A549 (cell line): ENCODE measurements around the gene HS3ST5. TPM values are rescaled to one million over a fixed set of nuclear protein-coding genes. Genes with fewer than 3 reads are reported as not detected.

Source experiments
- ATAC-seq, 2 experiments: fragments of 200-7000 bp in 1 of 2; fragments of >200 bp in 1 of 2; cut with Nextera tagmentation in 1 of 2; cut with Tn5 transposase in 1 of 2; 3 replicates each; pipeline versions ENCODE4 v1.8.0 to v1.9.1; 2018 to 2020; ENCODE audit warnings: mild to moderate bottlenecking in 1 of 2, moderate library complexity in 1 of 2
- CTCF ChIA-PET: fragments of 300-600 bp; sonication (Branson Sonifier 250); formaldehyde crosslinking; extraction: SDS; loops from one replicate; lab custom pipeline; 2021; ENCODE audit warnings: antibody characterized with exemption, inconsistent platforms; lab: Yijun Ruan, JAX
- POLR2A ChIA-PET: fragments of 350-600 bp; formaldehyde crosslinking; extraction: SDS; loops from one replicate; lab custom pipeline; 2021; ENCODE audit warnings: antibody characterized with exemption, inconsistent platforms; lab: Yijun Ruan, JAX
- DNase-seq, 2 experiments: peaks; one replicate each; pipeline versions ENCODE4 v3.0.0 to v3.0.0-alpha.2; 2011 to 2016; ENCODE audit warnings: low read depth in 1 of 2, low spot score in 1 of 2
- FAIRE-seq: peaks from 2 replicates; lab custom pipeline; 2011; peaks lifted over from hg19 to GRCh38; lab: Jason Lieb, UNC
- H3K27ac ChIP-seq, 2 experiments: fragments of >200 bp; sonication (Bioruptor Twin); formaldehyde crosslinking; 3 replicates each; pipeline ENCODE4 v1.5.1; 2016 to 2017
- H3K4me1 ChIP-seq: fragments of >200 bp; sonication (Bioruptor Twin); formaldehyde crosslinking; 3 replicates; pipeline ENCODE4 v1.6.1; 2016
- H3K4me2 ChIP-seq: fragments of >200 bp; sonication (Bioruptor Twin); formaldehyde crosslinking; 3 replicates; pipeline ENCODE4 v1.6.1; 2016
- H3K4me3 ChIP-seq: fragments of >200 bp; sonication (Bioruptor Twin); formaldehyde crosslinking; 3 replicates; pipeline ENCODE4 v1.5.1; 2016
- H3K9me3 ChIP-seq: fragments of >200 bp; sonication (Bioruptor Twin); formaldehyde crosslinking; 3 replicates; pipeline ENCODE4 v1.6.1; 2016
- BHLHE40 ChIP-seq: IDR thresholded peaks from 2 replicates; pipeline ENCODE4 v1.6.1; 2012; ENCODE audit warnings: low read depth, low read length, inconsistent platforms
- CBX2 ChIP-seq: fragments of 200-600 bp; sonication (generic); IDR thresholded peaks from 2 replicates; pipeline ENCODE4 v1.6.1; 2016; ENCODE audit warnings: low read depth, mild to moderate bottlenecking, borderline replicate concordance
- CBX8 ChIP-seq: fragments of 200-600 bp; sonication (generic); IDR thresholded peaks from 2 replicates; pipeline ENCODE4 v1.6.1; 2016
- CEBPB ChIP-seq, 2 experiments: fragments of >200 bp in 1 of 2; sonication (Bioruptor Twin) in 1 of 2; formaldehyde crosslinking in 1 of 2; IDR thresholded peaks; 2 replicates each; pipeline ENCODE4 v1.6.1; 2012 to 2016
- CHD4 ChIP-seq: fragments of 200-600 bp; sonication (generic); IDR thresholded peaks from 2 replicates; pipeline ENCODE4 v1.6.1; 2016; ENCODE audit warnings: antibody characterized with exemption, mild to moderate bottlenecking, borderline replicate concordance
- EHF ChIP-seq: fragments of 250-450 bp; sonication (Bioruptor Pico); IDR thresholded peaks from 2 replicates; pipeline ENCODE4 v1.5.0; 2020; ENCODE audit warnings: mild to moderate bottlenecking
- FOSL2 ChIP-seq, 2 experiments: fragments of 450-650 bp in 1 of 2; fragments of >200 bp in 1 of 2; sonication (Bioruptor Twin) in 1 of 2; formaldehyde crosslinking; IDR thresholded peaks; 2 replicates each; pipeline versions ENCODE4 v1.5.0 to v1.6.1; 2016 to 2020; ENCODE audit warnings: mild to moderate bottlenecking in 1 of 2, moderate library complexity in 1 of 2
- HDAC2 ChIP-seq: fragments of 200-600 bp; sonication (generic); IDR thresholded peaks from 2 replicates; pipeline ENCODE4 v1.6.1; 2016
- JUN ChIP-seq, 2 experiments: fragments of >200 bp; sonication (Bioruptor Twin); formaldehyde crosslinking; IDR thresholded peaks; 2 replicates in 1 of 2; 3 replicates in 1 of 2; pipeline ENCODE4 v1.6.1; 2016 to 2017
- JUNB ChIP-seq: fragments of >200 bp; sonication (Bioruptor Twin); formaldehyde crosslinking; IDR thresholded peaks from 2 replicates; pipeline ENCODE4 v1.6.1; 2016
- KDM5A ChIP-seq: fragments of 200-600 bp; sonication (generic); IDR thresholded peaks from 2 replicates; pipeline ENCODE4 v1.6.1; 2016; ENCODE audit warnings: antibody characterized with exemption, mild to moderate bottlenecking
- NFE2L2 ChIP-seq: fragments of 150-350 bp; conservative IDR thresholded peaks from 2 replicates; pipeline ENCODE4 v1.6.1; 2014; ENCODE audit warnings: low read length
- NPAS2 ChIP-seq: fragments of 250-450 bp; sonication (Bioruptor Pico); IDR thresholded peaks from 2 replicates; pipeline ENCODE4 v1.8.0; 2022; ENCODE audit warnings: mild to moderate bottlenecking, moderate library complexity, borderline replicate concordance
- NR3C1 ChIP-seq: fragments of >200 bp; sonication (Bioruptor Twin); formaldehyde crosslinking; IDR thresholded peaks from 3 replicates; pipeline ENCODE4 v1.6.1; 2017
- PBX3 ChIP-seq: IDR thresholded peaks from 2 replicates; pipeline ENCODE4 v1.6.1; 2012
- PHF8 ChIP-seq: fragments of 200-600 bp; sonication (generic); IDR thresholded peaks from 2 replicates; pipeline ENCODE4 v1.6.1; 2016; ENCODE audit warnings: low read depth, mild to moderate bottlenecking, antibody characterized with exemption, moderate library complexity, borderline replicate concordance
- POLR2AphosphoS2 ChIP-seq: conservative IDR thresholded peaks from 2 replicates; pipeline ENCODE4 v1.6.1; 2012; ENCODE audit warnings: low read length, improper control_type of control experiment, inconsistent platforms
- REST ChIP-seq: fragments of 200-600 bp; sonication (generic); IDR thresholded peaks from 2 replicates; pipeline ENCODE4 v1.6.1; 2016; ENCODE audit warnings: antibody characterized with exemption, mild to moderate bottlenecking, moderate library complexity
- RFX5 ChIP-seq: fragments of 450-650 bp; IDR thresholded peaks from 2 replicates; pipeline ENCODE4 v1.7.1; 2014; ENCODE audit warnings: antibody characterized with exemption, mild to moderate bottlenecking, moderate library complexity
- TFCP2L1 ChIP-seq: fragments of 250-450 bp; sonication (Bioruptor Pico); IDR thresholded peaks from 2 replicates; pipeline ENCODE4 v1.5.0; 2021; ENCODE audit warnings: mild to moderate bottlenecking
- TP53 ChIP-seq: fragments of 250-450 bp; sonication (Bioruptor Pico); IDR thresholded peaks from 2 replicates; pipeline ENCODE4 v1.5.0; 2021; ENCODE audit warnings: mild to moderate bottlenecking, moderate library complexity
- USF2 ChIP-seq: fragments of 450-650 bp; IDR thresholded peaks from 2 replicates; pipeline ENCODE4 v1.6.1; 2014; ENCODE audit warnings: antibody characterized with exemption
- ZC3H11A ChIP-seq: fragments of 450-650 bp; IDR thresholded peaks from 2 replicates; pipeline ENCODE4 v1.6.1; 2014; ENCODE audit warnings: antibody characterized with exemption, mild to moderate bottlenecking
- ZFP36 ChIP-seq: fragments of 450-650 bp; IDR thresholded peaks from 2 replicates; pipeline ENCODE4 v1.6.1; 2014; ENCODE audit warnings: borderline replicate concordance; ENCODE audit not compliant: partially characterized antibody
- ZSCAN20 ChIP-seq: fragments of 250-450 bp; sonication (Bioruptor Pico); IDR thresholded peaks from 2 replicates; pipeline ENCODE4 v1.8.0; 2022; ENCODE audit warnings: mild to moderate bottlenecking, moderate library complexity
- WGBS: methylation state at CpG from one replicate; pipeline ENCODE4 v1.1.6; 2017; ENCODE audit errors: missing lambda C conversion rate; 5-methylcytosine and 5-hydroxymethylcytosine counted together
- polyA plus RNA-seq, 4 experiments: library from polyadenylated mRNA; depleted of rRNA in 3 of 4; stranded (reverse); fragments of >200 nt; fragmentation: RNase III in 1 of 4; extraction: RNeasy Plus Mini Kit Qiagen cat#74134 plus additional on column Dnase treatment in 1 of 4; gene quantifications; 2 replicates in 3 of 4; 3 replicates in 1 of 4; pipeline ENCODE4 v1.2.3, GENCODE V29; 2011 to 2017

Gene HS3ST5
- polyA plus RNA-seq, 2 of the 4 experiments (the other 2 are of a cell fraction): not detected

- no peak for TF ChIP-seq REST
- TF ChIP-seq POLR2AphosphoS2: no peak
- TF ChIP-seq FOSL2 (IDR thresholded peaks at IDR 0.05): no peak
- no peak for TF ChIP-seq FOSL2 (CRISPR knock-in tag; IDR thresholded peaks at IDR 0.05)
These were observed 35.1 kb upstream of the HS3ST5 start (continued) for GRCh38 chr6:114377881-114378280.

GRCh38 chr6:114376611-114377175 is 33.9 kb upstream of the HS3ST5 start:
- DNase-seq (no peak), FAIRE-seq (no peak), ATAC-seq (no peak)
- H3K9me3 ChIP-seq: no peaks in the 10 kb centered on the region
- H3K4me1 ChIP-seq: no peaks in the 10 kb centered on the region
- no peak overlapping the region for H3K4me3 ChIP-seq
- TF ChIP-seq EHF (CRISPR knock-in tag): no peak
- no peak for TF ChIP-seq NR3C1
- no peak for TF ChIP-seq BHLHE40
- no peak for TF ChIP-seq PBX3
- no peak for TF ChIP-seq CBX8
- TF ChIP-seq CHD4: no peak
- no peak for TF ChIP-seq ZSCAN20 (CRISPR knock-in tag)
- TF ChIP-seq JUNB: no peak
- no peak for TF ChIP-seq NPAS2 (CRISPR knock-in tag)
- no peak for TF ChIP-seq KDM5A
- ChIA-PET CTCF (no interaction called here), POLR2A (no interaction called here)
- no peak overlapping the region for H3K27ac ChIP-seq
- H3K4me2 ChIP-seq: no peak overlapping the region
- WGBS: 45% methylated on average over 2 of the region's 2 CpGs

GRCh38 chr6:114375541-114376192 is 32.8 kb upstream of the HS3ST5 start:
- no peak overlapping the region for H3K4me2 ChIP-seq
- no peak overlapping the region for H3K27ac ChIP-seq
- ATAC-seq (no peak), FAIRE-seq (no peak), DNase-seq (no peak)
- ChIA-PET POLR2A (no interaction called here), CTCF (no interaction called here)
- no peaks in the 10 kb centered on the region for H3K9me3 ChIP-seq
- TF ChIP-seq PHF8: no peak
- WGBS: 17% methylated on average over 1 of the region's 1 CpG
- no peak overlapping the region for H3K4me3 ChIP-seq
- no peaks in the 10 kb centered on the region for H3K4me1 ChIP-seq

- WGBS: 74% methylated on average over 1 of the region's 1 CpG
These were observed 24.6 kb upstream of the HS3ST5 start for GRCh38 chr6:114367315-114367961.

More at GRCh38 chr6:114367315-114367961, 24.6 kb upstream of the HS3ST5 start:
- Histone ChIP-seq H3K4me1 (peaks cover 13% of the 10 kb centered on the region; the same call in 2 of the 3 replicates), H3K27ac (no peak overlapping the region), H3K9me3 (no peaks in the 10 kb centered on the region), H3K4me3 (no peak overlapping the region), H3K4me2 (no peak overlapping the region)
- DNase-seq: no peak
- no peak for ATAC-seq
- TF ChIP-seq RFX5: no peak
- no peak for TF ChIP-seq CEBPB (IDR thresholded peaks at IDR 0.05)
- TF ChIP-seq KDM5A: no peak
- TF ChIP-seq JUN (IDR thresholded peaks at IDR 0.05): no peak
- no peak for TF ChIP-seq HDAC2
- no peak for TF ChIP-seq CBX2
- no peak for TF ChIP-seq ZC3H11A
- TF ChIP-seq USF2: no peak
- no peak for TF ChIP-seq ZFP36
- TF ChIP-seq NFE2L2: no peak
- TF ChIP-seq TP53: no peak
- TF ChIP-seq TFCP2L1: no peak
- TF ChIP-seq FOSL2 (IDR thresholded peaks at IDR 0.05): no peak
- no peak for TF ChIP-seq FOSL2 (CRISPR knock-in tag; IDR thresholded peaks at IDR 0.05)
- FAIRE-seq: no peak
- POLR2A ChIA-PET: no interaction called here
- CTCF ChIA-PET: no interaction called here
